ENCODE measurements around the gene ERFE. TPM values are rescaled to one million over a fixed set of nuclear protein-coding genes. Genes with fewer than 3 reads are reported as not detected.

The ERFE gene
- total and polyA plus RNA-seq, 2 of the 4 experiments (the other 2 are of a cell fraction) = 1.3 to 3.5 TPM

DNA sequence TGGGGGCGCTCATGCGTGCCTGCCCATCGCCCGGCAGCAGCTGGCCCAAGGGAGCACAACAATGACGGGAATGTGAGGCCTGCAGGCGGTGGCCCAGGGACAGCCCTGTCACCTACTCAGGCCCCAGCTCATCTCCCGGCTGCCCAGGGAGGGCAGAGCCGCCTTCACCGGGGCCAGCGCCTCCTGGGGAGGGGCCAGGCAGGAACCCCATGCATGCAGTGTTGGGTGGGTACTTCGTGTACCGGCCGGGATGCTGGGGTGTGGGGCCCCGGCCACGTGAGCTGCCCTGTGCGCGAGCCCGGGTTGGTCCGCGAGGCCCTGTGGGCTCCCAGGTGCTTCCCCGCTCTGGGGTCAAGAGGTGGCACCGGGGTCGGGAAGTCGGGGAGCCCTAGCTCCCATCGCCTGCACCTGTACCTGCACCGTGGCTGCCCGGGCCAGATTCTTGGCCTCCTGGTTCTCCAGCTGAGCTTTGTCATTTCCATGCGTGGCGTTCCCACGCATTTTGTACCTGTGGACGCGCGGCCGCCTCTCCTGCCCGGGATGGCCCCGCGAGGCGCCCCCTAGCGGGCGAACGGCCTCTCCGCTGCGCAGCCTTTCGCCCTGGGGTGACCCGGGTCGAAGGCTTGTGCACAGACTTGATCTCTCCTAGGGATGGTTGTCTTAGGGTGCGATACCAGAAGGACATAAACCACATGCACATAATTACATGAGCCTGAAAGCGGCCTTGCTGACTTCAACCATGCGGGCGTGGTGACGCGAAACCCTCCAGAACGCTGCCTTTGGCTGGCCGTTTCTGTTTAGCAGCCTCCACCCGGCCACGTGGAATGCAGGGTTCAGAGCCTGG is 19.4 kb upstream of the ERFE start:
- no peak overlapping the region for H3K23ac ChIP-seq (ENCODE audit: low read depth, low read length)
- no peak overlapping the region for H4K8ac ChIP-seq (ENCODE audit: low read depth in 2 of 2, low read length in 2 of 2)
- CTCF ChIA-PET = no interaction called here
- 0 out of 2 replicates have a peak, but pooled peaks cover 15% of the 10 kb centered on the region for H3K9me1 ChIP-seq (ENCODE audit: insufficient read depth, low read length)
- WGBS, 2 experiments (ENCODE audit: extremely low coverage in 2 of 2, insufficient read length in 1 of 2) = 83% methylated on average over 22 of the region's 56 CpGs; no CpG with 5 or more reads in 1 of the 2 experiments
- no peak overlapping the region for H3K56ac ChIP-seq (ENCODE audit: extremely low read depth, insufficient read depth, low read length)
- no peak overlapping the region for H4K5ac ChIP-seq (ENCODE audit: low read depth, low read length)
- no peaks in the 10 kb centered on the region for H3K9me3 ChIP-seq (ENCODE audit: control insufficient read depth, insufficient read depth, low read length)
- TF ChIP-seq POLR2A (IDR thresholded peaks at IDR 0.05; ENCODE audit: low read depth, low read length) (no peak), RAD21 (IDR thresholded peaks at IDR 0.05; ENCODE audit: low read length) (no peak), SMC3 (IDR thresholded peaks at IDR 0.05; ENCODE audit: low read depth, low read length) (no peak), FOS (IDR thresholded peaks at IDR 0.05; ENCODE audit: low read depth, low read length) (no peak), MAZ (IDR thresholded peaks at IDR 0.05; ENCODE audit: borderline replicate concordance, low read depth, low read length) (no peak), CHD1 (IDR thresholded peaks at IDR 0.05; ENCODE audit: low read depth, low read length) (no peak)
- TF ChIP-seq, protein P1, sequence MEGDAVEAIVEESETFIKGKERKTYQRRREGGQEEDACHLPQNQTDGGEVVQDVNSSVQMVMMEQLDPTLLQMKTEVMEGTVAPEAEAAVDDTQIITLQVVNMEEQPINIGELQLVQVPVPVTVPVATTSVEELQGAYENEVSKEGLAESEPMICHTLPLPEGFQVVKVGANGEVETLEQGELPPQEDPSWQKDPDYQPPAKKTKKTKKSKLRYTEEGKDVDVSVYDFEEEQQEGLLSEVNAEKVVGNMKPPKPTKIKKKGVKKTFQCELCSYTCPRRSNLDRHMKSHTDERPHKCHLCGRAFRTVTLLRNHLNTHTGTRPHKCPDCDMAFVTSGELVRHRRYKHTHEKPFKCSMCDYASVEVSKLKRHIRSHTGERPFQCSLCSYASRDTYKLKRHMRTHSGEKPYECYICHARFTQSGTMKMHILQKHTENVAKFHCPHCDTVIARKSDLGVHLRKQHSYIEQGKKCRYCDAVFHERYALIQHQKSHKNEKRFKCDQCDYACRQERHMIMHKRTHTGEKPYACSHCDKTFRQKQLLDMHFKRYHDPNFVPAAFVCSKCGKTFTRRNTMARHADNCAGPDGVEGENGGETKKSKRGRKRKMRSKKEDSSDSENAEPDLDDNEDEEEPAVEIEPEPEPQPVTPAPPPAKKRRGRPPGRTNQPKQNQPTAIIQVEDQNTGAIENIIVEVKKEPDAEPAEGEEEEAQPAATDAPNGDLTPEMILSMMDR (conservative IDR thresholded peaks at IDR 0.05; ENCODE audit: low read depth, low read length) = 0 out of 2 replicates have a peak, but pooled peaks have one; percentile 29
- in situ Hi-C loops (cut with MboI; ENCODE audit: low sequenced_read_pairs) (no loop called here), intact Hi-C loops (cut with micrococcal nuclease) (no loop called here), dilution Hi-C loops (cut with HindIII; ENCODE audit: low sequenced_read_pairs, unreplicated experiment) (no loop called here)
- no peak overlapping the region for H2AFZ ChIP-seq (replicated peaks; ENCODE audit: low read length, poor library complexity)
- H2AK9ac ChIP-seq (replicated peaks; ENCODE audit: low read depth, low read length, poor library complexity) = no peak overlapping the region
- H3K9ac ChIP-seq (ENCODE audit: low read depth, low read length) = no peak overlapping the region
- no peak overlapping the region for H2BK120ac ChIP-seq (ENCODE audit: low read depth, low read length)
- no peak overlapping the region for H2BK20ac ChIP-seq (ENCODE audit: low read depth, low read length)
- H3K18ac ChIP-seq (ENCODE audit: low read depth, low read length) = no peak overlapping the region
- H4K20me1 ChIP-seq (ENCODE audit: insufficient read depth, low read length) = no peaks in the 10 kb centered on the region
- no peak overlapping the region for H3K4me3 ChIP-seq (ENCODE audit: insufficient read depth, low read depth, low read length)
- no TSS peak for BruUV-seq (replicated peaks)
- no peak overlapping the region for H3K27ac ChIP-seq (ENCODE audit: insufficient read depth, low read length)
- POLR2A ChIA-PET (ENCODE audit: unreplicated experiment) = no interaction called here
- H3K4ac ChIP-seq (ENCODE audit: low read depth, low read length) = no peak overlapping the region
- H3K36me3 ChIP-seq (ENCODE audit: control insufficient read depth, insufficient read depth, low read length) = no peaks in the 10 kb centered on the region
- H3K79me1 ChIP-seq (ENCODE audit: low read depth in 1 of 2, low read length in 2 of 2) = no peaks in the 10 kb centered on the region
- no peak overlapping the region for H2AK5ac ChIP-seq (ENCODE audit: low read depth, low read length)
- H4K91ac ChIP-seq (ENCODE audit: insufficient read depth, low read depth, low read length) = no peak overlapping the region
- H3K4me1 ChIP-seq (ENCODE audit: control insufficient read depth, insufficient read depth, low read length) = peaks cover 23% of the 10 kb centered on the region
- H3K4me2 ChIP-seq (ENCODE audit: low read depth, low read length) = no peak overlapping the region
- DNase-seq (no peak), ATAC-seq (ENCODE audit: low read depth) (no peak)
- no peaks in the 10 kb centered on the region for H3K27me3 ChIP-seq (ENCODE audit: control insufficient read depth, insufficient read depth, low read length)
- H2BK5ac ChIP-seq (ENCODE audit: low read depth, low read length, poor library complexity, severe bottlenecking) = no peak overlapping the region
- no peak overlapping the region for H3K14ac ChIP-seq (replicated peaks; ENCODE audit: low read depth, low read length)
- H2BK15ac ChIP-seq (ENCODE audit: low read depth, low read length) = no peak overlapping the region

Measured in IMR-90 (cell line).